HG03520 (cell line): ENCODE results near the gene CIDEA.
"Not testable (repeated sequence)": the region's sequence is repeated elsewhere in the genome, so short reads cannot be mapped to it uniquely, and the experiment has no call there.

ENCODE experiments used
- ATAC-seq: cut with Tn5 transposase; IDR thresholded peaks from one replicate; pipeline ENCODE4 v1.9.1; 2021; ENCODE audit warnings: mild to moderate bottlenecking, moderate library complexity; ENCODE audit not compliant: unreplicated experiment

CIDEA gene

DNA sequence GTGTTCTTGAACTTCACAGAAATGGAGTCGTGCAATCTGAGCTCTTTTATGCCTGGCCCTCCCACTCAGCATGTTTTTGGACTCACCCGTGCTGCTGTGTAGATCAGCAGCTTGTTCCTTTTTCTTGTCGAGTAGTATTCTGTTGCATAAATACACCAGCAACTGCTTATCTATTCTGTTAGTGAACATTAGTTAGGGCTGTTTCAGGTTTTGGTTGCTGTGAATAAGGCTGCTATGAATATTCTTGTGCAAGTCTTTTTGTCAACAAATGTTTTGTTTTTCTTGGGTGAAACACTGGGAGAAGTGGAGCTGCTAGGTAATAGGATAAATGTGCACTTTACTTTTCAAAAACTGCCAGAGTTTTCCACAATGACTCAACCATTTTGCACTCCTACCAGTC, 15.3 kb upstream of the CIDEA start:
- ATAC-seq, result no peak

DNA sequence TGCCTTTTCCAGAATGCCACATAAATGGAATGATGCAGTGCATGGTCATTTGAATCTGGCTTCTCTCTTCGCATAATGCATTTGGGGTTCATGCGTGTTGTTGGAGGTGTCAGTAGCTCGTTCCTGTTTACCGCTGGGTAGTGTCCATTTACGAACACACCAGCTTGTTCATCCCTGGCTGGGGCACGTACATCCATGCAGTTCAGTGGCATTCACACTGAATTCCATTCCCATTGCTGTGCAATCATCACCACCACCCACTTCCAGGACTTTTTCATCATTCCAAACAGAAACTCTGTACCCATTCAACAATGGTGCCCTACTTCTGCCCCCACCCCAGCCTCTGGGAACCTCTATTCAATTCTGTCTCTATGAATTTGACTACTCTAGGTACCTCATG, 14.7 kb upstream of the CIDEA start:
- ATAC-seq, result no peak

DNA sequence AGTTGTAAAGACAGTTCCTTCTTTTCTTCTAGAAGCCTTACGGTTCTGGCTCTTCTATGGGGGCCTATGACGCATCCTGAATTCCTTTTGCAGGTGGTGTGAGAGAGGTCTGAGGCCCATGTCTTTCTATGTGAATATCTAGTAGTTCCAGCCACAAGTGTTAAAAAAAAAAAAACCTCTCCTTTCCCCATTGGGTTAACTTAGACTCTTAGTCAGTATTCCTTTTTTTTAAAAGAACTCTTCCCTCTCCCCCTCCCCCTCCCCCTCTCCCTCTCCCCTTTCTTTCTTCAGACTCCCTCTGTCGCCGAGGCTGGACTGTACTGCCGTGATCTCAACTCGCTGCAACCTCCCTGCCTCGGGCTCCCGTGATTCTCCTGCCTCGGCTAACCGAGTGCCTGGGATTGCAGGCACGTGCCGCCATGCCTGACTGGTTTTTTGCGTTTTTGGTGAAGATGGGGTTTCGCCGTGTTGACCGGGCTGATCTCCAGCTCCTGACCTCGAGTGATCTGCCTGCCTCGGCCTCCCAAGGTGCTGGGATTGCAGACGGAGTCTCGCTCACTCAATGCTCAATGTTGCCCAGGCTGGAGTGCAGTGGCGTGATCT, 11.4 kb upstream of the CIDEA start:
- ATAC-seq, result no peak

DNA sequence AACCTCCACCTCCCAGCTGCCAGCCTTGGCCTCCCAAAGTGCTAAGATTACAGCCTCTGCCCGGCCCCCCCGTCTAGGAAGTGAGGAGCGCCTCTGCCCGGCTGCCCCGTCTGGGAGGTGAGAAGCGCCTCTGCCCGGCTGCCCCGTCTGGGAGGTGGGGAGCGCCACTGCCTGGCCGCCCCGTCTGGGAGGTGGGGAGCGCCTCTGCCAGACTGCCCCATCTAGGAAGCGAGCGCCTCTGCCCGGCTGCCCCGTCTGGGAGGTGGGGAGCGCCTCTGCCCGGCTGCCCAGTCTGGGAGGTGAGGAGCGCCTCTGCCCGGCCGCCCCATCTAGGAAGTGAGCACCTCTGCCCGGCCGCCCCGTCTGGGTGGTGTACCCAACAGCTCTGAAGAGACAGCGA, 10.9 kb upstream of the CIDEA start:
- not testable (repeated sequence) for ATAC-seq

DNA sequence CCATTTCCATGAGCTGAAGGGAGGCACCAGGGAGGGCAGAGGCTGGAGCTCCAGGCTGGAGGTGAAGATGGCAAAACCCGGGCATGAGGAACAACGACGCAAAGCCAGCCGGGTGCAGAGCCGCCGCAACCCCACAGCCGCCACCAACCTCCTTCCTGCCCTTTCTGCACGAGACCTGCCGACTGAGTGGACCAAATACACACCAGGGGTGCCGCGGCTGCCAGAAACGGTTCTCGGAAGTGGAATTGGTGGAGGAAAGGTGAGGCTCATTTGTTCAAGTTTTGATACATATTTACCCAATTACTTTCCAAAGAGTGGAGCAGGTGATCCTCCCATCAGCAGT, 8.4 kb upstream of the CIDEA start:
- ATAC-seq, result no peak

DNA sequence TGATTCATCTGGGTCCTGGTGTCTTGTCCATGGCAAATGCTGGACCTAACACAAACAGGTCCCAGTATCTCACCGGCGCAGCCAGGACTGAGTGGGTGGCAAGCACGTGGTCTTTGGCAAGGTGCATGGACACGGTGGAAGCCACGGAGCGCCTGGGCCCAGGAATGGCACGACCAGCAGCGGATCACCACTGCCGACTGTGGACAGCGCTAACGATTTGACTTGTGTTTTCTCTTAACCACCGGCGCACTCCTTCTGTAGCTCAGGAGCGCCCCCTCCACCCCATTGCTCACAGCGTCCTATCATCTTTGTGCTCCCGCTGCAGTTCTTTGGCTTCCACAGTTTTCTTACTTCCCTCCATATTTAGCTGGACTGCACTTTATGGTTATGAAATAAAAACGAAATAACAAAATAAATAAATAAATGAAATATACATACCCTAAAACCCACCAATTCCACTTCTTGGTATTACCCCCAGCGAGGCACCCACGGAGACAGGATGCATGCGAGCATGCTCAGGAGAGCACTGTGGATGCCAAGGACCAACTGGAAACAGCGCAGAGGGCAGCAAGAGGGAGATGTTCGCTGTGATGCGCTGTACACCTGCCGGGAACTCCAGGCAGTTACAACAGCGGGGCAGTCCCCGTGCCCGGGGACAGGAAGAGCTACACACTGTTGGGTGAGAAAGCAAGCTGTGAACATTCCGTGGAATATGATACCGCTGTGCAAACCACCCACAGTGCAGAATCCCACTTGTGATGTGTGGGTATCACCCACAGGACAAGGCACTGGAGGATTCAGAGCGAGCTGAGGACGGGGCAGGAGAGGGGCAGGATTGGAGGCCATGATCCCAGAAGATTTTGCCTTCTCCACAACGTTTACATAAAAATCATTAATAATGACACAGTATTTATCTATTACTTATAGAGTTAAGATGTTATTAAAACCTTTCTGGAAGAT, 7.0 kb upstream of the CIDEA start:
- no peak for ATAC-seq

DNA sequence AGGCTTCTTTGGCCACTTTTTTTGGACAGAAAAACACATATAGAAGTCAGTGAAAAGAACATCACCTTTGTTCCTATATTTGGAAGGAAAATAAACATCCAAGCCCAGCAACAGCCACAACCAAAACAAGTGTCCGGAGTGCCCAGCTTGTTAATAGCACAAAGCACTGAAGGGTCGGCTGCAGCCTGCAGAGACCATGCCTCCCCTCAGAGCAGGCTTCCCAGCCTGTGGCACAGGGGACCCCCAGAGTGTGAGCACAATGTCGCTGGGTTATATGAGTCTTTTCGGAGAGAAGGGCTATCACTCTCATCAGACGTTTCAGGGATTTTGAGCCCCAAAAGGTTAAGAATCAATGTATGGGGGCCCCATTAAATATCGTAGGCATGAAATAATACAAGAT, 6.2 kb upstream of the CIDEA start:
- ATAC-seq, result no peak

DNA sequence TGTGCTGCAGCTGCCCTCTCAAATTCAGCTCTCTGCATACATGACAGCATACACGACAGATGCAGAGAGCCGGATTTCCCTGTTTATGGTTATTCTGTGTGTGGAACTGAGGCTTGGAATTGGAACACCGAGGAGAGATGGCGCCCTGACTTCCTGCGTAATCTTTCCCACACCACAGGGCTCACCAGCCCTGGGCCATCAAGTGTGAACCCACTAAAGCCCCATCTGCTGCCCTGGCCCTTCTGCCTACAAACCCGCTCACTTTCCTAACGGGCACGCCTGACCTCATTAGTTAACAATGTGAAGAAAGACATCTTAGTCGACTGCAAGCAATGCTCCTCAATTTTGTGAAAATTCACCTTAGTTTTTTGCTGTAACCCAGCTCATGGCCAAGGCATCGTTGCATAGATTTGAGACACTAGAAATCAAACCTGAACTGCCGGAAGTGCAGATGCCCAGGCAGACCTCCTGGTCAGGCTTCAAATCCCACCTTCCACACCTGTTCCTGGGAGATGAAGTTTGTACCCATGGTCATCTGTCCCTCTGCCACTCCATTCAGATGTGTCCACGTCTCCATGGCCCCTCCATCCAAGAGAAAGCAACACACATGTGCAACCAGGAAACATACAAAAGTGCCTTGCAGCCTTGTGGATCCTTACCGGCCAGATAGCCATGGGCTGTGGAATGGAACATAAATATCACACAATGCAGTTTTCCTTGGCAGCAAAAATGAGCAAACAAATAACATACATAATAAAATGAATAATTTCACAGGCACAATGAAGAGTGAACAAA, 5.0 kb upstream of the CIDEA start:
- no peak for ATAC-seq

DNA sequence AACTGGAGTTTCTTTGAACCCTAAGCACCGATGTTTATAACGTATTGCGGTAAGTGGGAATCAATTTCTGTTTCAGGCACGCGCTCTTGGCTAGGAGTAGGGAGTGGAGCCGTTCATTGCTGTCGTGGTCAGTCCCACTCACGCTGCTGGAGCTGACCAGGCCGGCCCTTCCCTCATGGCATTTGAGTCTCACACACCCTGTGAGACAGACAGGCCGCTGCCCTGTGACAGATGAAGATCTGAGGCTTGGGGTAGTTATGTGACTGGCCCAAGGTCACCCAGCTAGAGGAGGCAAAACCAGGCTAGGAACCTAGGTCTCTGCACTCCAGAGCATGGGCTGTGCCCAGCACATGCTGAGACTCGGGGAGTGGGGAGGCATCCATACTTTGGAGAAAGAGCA, 2.9 kb upstream of the CIDEA start:
- ATAC-seq, result no peak

DNA sequence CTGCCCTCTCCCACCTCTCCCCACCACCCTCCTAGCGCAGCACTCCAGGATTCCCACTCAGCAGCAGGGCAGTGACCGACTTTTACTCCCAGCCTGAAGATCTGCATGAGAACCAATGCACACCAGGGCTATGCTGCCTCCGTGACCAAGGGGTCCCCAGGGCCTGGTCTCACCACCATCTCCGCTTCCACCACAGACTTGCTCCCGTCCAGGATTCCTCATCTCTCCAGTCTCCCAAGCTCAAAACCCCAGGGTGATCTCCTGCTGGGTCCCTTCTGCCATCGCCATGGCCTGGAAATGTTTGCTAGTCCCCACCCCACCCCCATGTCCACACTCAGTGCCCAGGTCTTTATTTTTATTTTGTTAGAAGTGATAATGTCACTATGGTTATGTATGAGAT, 2.1 kb upstream of the CIDEA start:
- ATAC-seq, result no peak

DNA sequence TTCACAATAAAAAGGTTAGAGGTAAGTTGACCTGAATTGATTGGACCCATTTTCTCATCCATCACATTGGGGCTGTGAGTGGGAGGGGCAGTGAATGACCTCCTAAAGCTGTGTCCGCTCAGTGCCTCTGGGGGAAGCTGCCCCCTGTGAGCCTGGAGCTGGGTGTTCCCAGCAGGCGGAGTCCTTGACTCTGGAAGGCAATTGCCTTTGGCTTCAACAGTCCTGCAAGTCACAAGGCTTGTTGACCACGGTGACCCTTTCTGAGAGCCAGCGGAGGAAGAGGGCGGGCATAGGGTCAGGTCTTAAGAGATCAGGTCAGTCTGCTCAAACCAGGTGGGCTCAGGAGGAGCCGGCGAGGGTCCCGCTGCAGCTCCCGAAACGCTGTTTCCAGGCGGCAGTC, 1.1 kb upstream of the CIDEA start:
- no peak for ATAC-seq

DNA sequence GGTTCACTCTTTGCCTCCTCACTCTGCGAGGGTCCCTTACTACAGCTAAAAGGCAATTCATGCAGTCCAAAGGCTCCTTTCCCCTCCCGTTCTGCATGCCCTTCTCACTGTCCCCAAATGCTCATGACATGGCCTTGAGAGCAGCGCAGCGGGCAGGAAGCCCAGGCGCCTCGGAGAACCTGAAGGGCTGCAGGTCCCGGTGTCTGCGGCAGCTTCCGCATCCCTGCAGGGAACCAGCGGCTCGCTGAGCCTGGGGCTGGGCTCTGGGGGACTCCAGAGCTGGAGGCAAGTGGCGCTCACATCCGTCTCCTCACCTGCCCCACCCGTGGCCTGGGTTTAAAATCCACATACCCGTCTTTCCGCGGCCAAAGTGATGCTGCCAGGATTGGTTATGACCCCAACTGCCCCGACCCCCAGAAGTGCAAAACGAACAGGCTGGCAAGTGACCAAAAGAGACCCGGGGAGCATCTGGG, 462 bp upstream of the CIDEA start:
- no peak for ATAC-seq

DNA sequence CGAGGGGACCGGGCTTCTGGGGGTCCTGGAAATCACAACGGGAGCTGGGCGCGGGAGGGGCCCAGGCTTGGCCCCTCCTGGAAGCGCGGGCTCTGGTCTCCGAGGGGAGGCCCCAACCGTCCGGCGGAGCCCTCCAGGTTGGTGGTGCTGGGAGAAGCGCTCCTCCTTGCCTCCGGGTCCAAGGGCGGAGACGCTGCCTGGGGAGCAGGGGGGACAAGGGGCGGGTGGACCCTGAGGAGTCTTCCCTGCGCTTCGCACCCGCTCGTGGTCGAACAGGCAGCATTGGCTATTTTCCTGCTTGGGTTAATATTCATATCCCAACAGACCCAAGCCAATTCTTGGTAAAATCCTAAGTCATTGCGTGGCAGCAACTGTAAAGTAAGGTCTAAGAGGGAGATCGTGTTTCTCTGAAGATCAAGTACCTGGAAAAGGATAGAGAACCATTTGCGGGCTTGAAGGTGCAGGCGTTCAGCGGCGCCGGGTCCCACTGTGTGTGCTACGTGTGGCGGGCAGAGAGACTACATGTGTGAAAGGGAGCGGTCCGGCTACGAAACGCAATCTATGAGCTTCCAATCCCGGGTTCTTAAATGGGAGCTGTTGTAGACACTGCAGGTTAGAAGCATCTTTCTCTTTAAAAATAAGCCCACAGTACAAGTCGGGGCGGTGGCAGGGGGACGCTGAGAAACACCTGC, 805 bp downstream of the CIDEA start:
- no peak for ATAC-seq

DNA sequence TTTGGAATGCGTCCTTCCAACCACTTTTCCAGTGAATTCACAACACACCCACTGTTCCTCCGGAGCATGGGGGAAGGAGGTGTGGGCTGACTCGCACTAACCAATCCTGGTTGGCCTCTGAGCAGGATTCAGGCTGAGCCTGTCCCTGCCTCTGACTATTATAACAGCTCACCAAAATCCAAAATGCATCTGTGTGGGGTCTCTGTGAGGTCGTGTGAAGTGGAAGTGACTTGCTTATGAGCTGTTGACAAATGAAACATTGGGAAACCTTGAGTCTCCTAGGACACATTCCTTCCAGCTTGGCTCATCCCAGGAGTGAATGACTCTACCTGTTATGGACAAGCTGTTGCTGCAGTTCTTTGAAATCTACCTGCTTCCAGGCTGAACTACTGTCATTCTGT, 1.5 kb downstream of the CIDEA start:
- ATAC-seq, result no peak

DNA sequence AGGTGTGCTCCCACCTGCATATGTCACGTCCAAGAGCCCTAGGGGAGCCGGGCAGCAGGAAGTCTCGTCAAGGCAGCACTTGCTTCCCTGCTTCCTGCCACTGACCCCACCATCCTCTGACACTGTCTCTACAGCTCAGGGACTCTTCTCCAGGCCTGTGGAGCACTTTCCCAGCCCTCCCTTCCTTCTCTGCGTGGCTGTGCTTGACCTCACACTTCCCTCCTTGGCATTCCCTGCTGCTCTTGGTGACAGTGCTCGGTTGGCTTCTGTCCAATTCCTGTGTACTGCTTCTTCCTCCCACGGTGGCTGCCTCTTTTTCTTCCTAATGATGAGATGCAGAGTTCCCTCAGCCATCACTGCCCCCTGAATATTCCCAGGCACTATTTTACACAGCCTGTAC, 2.8 kb downstream of the CIDEA start:
- no peak for ATAC-seq

DNA sequence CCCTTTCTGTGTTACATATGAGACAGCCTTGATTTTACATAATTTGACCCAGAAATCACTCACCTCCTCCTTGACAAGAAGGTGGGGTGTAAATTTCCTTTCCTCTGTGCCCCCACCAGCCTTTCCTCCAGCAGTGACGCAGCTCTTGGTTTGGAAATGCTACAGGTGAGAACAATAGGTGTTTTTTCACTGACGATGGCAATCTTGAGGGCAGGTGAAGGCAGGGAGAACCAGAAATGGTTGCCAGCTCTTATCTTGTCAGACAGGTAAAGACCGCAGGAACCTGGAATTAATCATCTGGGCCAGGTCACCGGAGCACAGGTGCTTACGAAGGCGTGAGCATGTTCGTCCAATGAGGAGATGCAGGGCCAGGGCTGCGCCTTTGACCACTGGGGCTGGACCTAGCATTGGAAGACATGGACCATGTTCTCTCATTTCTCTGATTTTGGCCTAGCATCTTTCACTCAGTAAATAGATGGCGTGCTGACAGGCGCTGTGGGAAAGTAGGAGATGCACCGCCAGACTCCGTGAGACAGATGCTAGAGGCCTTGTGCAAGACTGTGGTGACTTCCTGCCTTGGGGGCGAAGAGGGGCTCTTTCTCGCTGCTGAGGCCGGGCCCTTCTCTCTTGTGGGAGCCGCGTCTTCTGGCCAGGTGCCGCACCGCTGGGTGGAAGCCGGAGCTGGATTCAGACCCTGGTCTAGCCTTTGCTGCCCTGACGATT, 4.0 kb downstream of the CIDEA start:
- no peak for ATAC-seq

DNA sequence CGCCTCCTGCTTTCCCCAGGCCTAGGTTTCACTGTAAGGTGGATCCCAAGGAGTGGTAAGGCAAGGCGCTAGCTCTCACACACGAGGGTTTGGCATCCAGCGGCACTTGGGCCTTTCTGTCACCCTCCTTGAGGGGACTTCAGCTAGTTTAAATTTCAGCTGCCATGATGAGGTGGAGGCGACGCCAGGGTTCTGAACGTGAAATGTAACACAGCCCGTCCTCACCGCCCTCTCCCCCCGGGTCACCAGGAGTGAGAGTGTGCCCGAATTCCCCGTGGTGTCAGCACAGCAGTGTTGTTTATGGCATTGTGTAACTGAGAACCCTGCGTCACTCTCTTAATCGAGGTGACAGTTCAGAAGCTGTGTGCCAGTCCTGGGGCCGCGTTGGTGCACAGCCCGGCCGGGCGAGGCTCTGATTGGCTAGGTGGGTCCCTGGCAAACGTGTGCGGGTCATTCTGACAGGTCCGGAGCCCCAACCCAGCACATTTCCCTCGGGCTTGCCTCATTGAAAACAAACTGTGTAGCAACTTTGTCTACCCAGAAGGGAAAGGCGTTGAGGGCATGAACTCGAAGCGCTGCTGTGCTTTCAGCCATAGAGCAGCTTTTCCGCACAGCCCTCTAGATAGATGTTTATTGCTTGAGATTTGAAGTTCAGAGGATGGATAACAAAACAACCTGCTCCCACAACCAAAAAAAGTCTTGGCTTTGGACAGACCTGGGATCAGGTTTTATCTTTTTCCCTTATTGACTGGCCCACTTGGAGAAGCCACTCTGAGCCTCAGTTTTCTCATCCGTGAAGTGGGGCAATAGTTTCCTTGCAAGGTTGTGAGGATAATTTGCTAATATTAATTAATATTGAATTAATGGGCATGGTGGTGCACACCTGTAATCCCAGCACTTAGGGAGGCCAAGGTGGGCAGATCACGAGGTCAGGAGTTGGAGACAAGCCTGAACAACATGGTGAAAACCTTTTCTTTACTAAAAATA, 4.9 kb downstream of the CIDEA start:
- ATAC-seq, result no peak

DNA sequence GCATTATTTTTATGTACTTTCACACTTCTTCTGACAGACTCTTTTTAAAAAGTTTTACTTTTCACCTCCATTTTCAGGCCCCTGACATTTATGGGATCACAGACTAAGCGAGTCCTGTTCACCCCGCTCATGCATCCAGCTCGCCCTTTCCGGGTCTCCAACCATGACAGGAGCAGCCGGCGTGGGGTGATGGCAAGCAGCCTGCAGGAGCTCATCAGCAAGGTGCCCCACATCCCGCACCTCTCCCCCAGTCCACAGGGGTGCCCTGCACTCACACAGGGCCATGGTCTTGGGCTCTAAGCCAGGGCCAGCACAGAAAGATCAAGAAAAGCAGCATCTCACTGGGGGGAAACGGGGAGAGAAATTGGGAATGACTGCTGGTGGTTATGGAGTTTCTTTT, 8.6 kb downstream of the CIDEA start:
- ATAC-seq, result no peak

DNA sequence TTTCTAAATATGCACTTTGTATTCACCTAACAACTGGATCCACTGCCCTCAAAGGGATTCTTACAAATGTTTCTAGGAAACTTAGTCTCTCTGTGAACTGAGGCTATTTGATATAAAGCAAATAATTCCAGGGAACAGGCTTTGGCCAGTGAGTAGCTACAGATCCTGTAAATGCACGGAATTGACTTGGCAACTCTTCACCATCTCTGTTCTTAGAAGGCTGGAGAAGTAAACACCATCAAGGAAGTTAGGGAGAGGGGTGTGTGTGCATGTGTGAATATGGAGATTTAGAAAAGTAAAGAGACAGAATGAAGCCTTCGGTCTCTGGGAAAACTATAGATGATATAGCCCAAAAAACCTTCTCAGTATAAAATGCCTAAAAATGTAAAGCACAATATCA, 10.7 kb downstream of the CIDEA start:
- ATAC-seq, result no peak
